Kasumi-1 (cell line): ENCODE data around the gene PRMT3.
"Not testable (repeated sequence)": the region's sequence is repeated elsewhere in the genome, so short reads cannot be mapped to it uniquely, and the experiment has no call there.

Experiments
- DNase-seq, 2 experiments: peaks; one replicate each; lab custom pipeline; 2025; lab: John Stamatoyannopoulos, UW

The PRMT3 gene

GRCh38 chr11:20457934-20458680 lies 70.6 kb downstream of the PRMT3 start:
- no peak for DNase-seq

GRCh38 chr11:20458905-20459632 lies 71.6 kb downstream of the PRMT3 start:
- no peak for DNase-seq

GRCh38 chr11:20459865-20460264 lies 72.3 kb downstream of the PRMT3 start:
- DNase-seq, result no peak

DNA sequence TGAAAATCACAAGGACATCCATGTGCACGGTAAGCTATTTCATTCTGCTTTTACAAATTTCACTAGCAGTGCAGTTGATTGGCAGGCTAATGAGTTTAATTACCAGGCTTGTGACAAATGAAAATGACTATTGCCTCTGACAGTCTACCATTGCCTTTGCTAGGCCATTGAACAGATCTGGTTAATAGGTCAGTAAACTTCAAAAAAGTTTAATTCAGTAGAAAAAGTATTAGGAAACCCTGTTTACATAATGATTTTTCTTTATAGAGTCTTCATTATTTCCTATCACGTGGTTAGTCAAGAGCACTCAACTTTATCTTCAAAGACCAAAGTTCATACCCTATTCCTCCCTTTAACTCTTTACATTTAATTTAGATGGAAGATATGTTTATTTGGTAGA lies 77.0 kb downstream of the PRMT3 start:
- no peak for DNase-seq

DNA sequence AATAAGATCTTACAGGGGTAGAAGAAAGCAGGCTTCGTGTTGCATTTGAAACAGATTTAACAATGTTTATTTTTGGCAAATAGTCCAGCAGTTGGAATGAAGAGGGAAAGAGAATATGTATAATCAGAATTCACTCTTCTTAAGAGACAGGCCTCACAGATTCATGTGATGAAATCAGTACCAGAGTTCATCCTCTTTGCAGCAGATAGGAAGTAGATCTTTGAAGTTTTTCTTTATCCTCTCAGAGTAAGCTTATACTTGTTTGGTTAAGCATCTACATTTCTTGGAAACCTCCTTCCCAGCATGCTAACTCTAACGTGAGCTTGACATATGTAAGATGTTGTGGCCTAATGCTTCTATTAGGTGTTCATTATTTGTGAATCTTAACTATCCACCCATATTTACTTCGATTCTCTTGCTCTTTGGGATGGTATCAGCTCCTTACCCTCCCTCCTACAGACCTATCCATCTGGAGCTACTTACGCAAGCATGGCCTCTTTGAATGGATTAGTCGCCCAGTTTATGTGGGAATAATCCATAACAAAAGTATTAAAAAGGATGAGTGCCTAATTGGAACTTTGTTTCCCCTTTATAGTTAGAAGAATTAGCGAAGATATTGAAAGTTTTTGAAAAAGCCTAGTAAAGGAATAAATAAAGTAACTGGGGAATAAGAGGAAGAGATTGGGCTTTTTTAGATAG lies 80.1 kb downstream of the PRMT3 start:
- no peak for DNase-seq

GRCh38 chr11:20470348-20470747 lies 82.8 kb downstream of the PRMT3 start:
- DNase-seq, result no peak

- DNase-seq, result not testable (repeated sequence)
Observed at GRCh38 chr11:20471929-20472328, 84.4 kb downstream of the PRMT3 start.

DNA sequence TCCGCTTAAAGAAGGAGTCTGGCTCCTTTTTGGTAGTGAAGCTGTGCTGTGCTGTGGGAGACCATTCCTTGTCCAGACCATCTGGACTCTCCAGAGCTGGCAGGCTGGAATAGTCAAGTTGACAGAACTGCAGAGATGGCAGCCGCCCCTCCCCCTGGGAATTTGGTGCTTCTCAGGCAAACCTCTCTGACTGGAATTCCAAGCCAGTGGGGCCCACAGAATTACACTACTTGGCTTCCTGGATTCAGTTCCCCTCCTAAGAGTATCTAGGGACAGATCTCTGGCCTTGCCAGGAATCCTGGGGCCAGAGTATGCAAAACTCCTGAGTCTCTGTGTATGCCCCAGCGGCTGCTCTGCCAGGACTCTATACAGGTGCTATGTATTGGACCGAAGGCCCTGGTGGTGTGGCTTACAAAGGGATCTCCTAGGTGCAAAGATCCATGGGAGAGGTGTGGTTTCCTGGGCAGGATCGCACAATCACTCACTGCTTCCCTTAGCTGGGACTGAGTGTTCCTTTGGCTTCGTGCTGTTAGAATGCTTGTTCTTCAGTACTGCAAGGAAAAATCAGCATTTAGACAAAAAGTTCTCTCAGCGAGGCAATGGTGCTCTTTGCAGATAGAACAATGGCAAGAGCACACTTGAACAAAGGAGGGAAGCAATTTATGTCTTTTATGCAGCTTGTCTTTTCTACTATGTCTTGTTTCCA lies 86.8 kb downstream of the PRMT3 start:
- DNase-seq, result no peak

- DNase-seq, result peak; percentile 28 to 43
Observed at GRCh38 chr11:20474882-20475517, 87.5 kb downstream of the PRMT3 start.

DNA sequence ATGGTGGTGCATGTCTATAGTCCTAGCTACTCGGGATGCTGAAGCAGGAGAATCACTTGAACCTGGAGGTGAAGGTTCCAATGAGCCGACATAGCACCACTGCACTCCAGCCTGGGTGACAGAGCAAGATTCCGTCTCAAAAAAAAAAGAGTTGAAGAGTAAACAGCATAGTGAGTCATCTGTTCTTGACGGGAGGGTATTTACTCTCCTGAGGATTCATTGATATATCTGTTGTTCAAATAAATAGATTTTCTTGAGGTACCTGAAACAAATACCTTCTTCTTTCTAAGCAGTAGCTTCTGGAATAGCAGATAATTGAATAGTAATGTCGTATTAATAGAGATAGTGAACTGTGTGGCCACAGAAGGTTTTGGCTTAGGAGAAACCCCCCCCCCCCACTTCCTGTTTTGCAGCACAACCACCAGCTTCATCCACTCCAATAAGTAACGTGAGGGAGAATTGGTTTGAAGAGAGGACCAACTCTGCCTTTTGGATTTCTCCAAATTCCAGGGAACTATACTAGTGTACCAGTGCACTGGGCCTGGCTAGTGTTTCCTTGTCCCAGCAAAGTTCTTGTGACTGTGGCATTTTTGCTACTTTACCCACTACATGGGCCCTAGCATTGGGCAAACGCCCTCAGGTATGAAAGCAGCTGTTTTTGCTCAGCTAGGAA lies 90.0 kb downstream of the PRMT3 start:
- DNase-seq, result no peak

GRCh38 chr11:20479513-20479912 lies 92.0 kb downstream of the PRMT3 start:
- no peak for DNase-seq

GRCh38 chr11:20483931-20484330 lies 96.4 kb downstream of the PRMT3 start:
- DNase-seq, result no peak

- not testable (repeated sequence) for DNase-seq
Observed at GRCh38 chr11:20484416-20484815, 96.9 kb downstream of the PRMT3 start.

- DNase-seq, result no peak
Observed at GRCh38 chr11:20488352-20488751, 100.8 kb downstream of the PRMT3 start.

- DNase-seq, result no peak
Observed at GRCh38 chr11:20489948-20490347, 102.4 kb downstream of the PRMT3 start.

GRCh38 chr11:20493340-20493739 lies 105.8 kb downstream of the PRMT3 start:
- no peak for DNase-seq

DNA sequence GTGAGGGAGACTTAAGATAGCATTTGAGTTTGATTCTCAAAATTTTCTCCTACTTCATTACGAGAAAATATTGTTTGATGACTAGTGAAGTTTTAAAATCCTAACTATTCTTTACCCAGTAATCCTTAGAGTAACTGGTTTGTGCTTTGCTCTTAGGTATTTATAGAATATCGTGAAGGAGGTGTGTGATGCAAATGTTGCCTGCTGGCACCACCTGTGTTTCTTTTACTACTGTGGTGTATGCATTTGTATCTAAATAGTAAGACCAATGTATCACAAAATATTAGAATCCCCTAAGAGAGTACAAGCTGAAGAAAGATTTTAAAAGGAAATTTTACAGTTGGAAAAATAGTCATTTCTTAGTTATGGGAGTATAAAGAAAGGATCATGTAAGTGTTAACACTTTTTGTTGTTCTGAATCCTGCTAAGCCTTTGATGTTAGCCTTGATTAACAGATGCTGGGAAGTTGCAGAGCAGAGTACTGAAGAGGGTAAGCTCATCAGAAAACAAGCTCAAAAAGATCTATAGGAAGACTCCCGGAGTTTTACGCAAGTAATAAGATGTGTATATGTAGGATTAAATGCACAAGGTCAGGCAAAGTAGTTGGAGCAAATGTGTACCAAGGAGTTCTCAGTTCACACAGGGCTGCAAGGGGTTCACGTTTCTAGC lies 109.7 kb downstream of the PRMT3 start:
- DNase-seq, result no peak

GRCh38 chr11:20501252-20501651 lies 113.7 kb downstream of the PRMT3 start:
- DNase-seq, result no peak

- no peak for DNase-seq
Observed at GRCh38 chr11:20501971-20502370, 114.5 kb downstream of the PRMT3 start.

GRCh38 chr11:20511982-20512381 lies 124.5 kb downstream of the PRMT3 start:
- no peak for DNase-seq

- DNase-seq, result no peak
Observed at GRCh38 chr11:20512869-20513268, 125.4 kb downstream of the PRMT3 start.
